Activated CD4-positive, CD25-positive, alpha-beta regulatory T cell treated with anti-CD3 and anti-CD28 coated beads, Interleukin-2, amount 50 U/mL, for 24 hours (primary cell): ENCODE measurements around the gene ACLY.
"Not testable (repeated sequence)": the region's sequence is repeated elsewhere in the genome, so short reads cannot be mapped to it uniquely, and the experiment has no call there.

ENCODE experiments used
- ATAC-seq, 2 donors: fragments of 150-1000 bp; cut with Tn5 transposase; one replicate each; pipeline ENCODE4 v1.10.0; 2021; ENCODE audit warnings: mild to moderate bottlenecking in 1 of 2, moderate library complexity in 1 of 2

The ACLY gene

DNA sequence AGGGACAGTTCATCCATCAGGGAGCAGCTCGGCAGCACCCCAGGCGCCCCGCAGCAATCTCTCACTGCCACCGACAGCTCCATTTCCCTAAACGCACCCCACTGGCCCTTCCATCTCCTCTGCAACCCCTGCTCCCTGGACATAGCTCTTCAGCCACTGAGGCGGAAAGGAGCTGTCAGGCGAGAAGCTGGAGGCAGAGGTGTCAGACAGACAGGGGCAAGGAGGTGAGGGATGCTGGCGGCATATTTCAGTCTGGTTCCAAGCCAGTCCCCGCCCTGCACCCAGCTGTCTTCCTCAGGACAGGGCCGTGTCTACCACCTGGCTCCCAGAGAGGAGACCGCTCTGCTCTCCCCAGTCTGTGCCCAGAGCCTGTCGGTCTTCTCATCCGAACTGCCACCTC is 9.7 kb downstream of the ACLY start:
- ATAC-seq, result no peak

GRCh38 chr17:41907633-41908539 is 10.9 kb downstream of the ACLY start:
- ATAC-seq, result no peak

GRCh38 chr17:41907185-41907556 is 11.6 kb downstream of the ACLY start:
- no peak for ATAC-seq

DNA sequence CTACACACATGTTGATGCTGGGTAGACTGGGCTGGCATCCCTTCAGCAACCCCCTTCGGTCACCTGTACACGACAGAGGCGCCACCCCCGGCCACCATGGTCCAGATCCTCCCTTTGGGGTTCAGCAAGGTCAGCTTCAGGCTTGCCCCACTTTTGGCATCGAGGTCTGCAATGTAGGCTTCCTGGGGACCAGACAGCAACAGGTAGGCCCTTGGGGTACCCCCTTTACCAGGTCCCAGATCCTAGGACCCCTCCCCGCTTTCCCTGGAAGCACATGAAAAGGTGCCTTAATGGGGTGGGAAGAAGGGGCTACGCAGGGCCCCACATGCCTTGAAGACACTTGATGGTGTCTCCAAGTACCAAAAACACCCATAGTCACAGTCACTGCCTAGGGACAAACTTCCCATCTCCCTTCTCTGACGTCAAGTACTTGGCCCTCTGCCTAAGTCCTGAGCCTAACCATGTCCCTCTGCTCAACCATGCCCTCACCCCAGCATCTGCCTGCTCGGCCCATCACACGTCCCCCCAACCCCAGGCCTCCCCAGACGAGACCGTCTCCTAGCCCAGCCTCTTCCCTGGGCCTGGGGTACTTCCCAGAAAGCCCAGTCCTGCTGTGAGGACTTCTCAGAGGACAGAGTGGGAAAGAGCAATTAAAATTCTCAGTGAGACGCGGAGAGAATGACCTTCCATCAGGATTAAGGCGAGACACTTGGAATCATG is 12.1 kb downstream of the ACLY start:
- no peak for ATAC-seq

- no peak for ATAC-seq
Observed at GRCh38 chr17:41905172-41905571, 13.6 kb downstream of the ACLY start.

DNA sequence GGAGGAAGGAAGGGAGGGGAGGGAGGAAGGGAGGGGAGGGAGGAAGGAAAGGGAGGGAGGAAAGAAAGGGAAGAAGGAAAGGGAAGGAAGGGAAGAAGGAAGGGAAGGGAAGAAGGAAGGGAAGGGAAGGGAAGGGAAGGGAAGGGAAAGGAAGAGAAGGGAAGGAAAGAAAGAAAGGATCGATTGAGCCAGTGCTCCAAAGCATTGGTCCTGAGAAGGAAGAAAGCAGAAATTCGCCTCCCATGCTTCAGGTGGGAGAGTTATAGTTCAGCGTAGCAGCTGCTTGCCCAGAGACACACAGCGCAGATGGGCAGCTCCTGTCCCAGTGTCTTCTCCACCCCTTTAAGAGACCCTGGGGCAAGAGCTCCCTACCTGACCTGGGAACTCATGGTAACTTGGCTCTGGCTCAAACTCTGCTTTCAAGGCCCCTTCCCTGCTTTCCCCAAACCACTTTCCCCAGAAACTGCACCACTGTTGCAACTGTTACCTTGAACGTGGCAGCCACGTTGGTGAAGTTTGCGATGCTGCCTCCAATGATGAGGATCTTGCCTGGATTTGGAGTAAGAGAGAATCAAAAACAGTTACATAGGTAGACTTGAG is 14.4 kb downstream of the ACLY start:
- no peak for ATAC-seq

DNA sequence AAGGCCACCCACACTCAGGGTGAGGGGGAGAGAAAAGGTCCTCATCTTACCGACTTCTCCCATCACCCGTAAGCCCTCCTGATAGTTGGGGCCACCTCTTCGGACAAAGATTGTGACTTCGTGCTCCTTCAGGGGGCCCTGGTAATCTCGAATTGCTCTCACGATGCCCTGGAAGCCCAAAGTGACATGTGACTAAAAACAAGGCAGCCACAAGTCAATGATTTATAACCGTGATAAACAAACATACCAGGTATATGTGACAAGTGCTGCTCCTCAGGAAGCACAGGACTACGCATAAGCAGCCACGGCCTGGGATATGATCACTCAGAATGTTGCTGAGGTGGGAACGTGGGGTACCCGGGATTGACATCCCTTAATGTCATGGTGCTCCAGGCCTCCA is 17.1 kb downstream of the ACLY start:
- no peak for ATAC-seq

- ATAC-seq, result no peak
Observed at GRCh38 chr17:41896726-41897125, 22.0 kb downstream of the ACLY start.

DNA sequence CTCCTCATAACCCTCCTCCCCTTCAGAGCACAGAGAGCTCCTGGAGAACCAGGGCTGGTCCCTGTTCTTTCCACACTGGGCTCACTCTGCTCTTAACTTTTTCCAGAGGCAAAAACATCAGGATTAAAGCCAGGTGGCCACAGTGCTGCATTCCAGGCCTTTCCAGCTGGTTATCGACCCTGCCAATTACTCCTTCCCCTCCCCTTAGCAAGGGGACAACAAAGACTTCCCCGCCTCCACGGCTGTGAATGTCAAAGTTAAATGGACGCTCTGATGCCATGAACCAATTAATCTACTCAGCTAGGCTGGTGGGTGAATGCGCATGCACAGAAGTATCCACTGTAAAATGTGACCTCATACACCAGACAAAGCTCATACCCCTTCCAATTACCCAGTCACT is 23.1 kb downstream of the ACLY start:
- no peak for ATAC-seq

GRCh38 chr17:41894791-41895331 is 23.9 kb downstream of the ACLY start:
- no peak for ATAC-seq

DNA sequence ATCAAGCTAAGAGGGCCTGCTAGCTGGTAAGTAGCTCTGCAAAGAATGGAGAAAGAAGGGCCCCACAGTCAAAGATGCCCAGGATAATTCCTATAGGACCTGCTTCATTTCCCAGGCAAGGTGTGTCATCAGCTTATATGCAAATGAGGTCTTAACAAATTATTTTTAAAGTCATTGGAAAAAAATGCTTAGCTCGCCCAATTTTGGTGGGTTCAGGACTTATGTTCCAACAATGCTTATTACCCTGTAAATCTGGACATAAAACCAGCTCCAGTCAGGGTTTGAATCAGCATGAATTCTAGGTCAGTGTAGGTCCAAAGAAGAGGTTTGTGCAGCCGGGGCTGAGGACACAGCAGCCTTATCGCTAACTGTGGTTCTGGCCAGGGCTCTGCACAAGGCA is 25.4 kb downstream of the ACLY start:
- no peak for ATAC-seq

GRCh38 chr17:41892021-41892376 is 26.8 kb downstream of the ACLY start:
- ATAC-seq, result no peak

- no peak for ATAC-seq
Observed at GRCh38 chr17:41891135-41892020, 27.4 kb downstream of the ACLY start.

DNA sequence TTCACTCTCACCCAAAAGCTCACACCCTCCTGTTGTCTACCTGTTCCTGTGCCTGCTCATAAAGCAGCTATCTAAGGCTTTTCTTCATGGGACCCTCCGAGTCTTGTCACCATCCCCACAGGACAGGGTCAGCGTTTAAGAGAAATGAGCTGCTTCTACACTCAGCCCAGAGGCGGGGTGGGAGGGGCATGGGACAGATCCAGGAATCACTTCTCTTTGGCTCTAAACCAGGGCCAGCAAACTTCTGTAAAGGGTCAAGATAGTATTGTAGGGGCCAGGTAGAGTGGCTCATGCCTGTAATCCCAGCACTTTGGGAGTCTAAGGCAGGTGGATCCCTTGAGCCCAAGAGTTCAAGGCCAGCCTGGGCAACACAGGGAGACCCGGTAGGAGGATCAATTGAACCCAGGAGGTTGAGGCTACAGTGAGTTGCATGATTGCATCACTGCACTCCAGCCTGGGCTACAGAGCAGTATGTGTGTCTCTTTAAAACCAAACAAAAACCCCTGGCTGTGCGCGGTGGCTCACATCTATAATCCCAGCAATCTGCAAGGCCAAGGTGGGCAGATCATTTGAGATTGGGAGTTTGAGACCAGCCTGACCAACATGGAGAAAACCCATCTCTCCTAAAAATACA is 30.3 kb downstream of the ACLY start:
- ATAC-seq, result no peak

DNA sequence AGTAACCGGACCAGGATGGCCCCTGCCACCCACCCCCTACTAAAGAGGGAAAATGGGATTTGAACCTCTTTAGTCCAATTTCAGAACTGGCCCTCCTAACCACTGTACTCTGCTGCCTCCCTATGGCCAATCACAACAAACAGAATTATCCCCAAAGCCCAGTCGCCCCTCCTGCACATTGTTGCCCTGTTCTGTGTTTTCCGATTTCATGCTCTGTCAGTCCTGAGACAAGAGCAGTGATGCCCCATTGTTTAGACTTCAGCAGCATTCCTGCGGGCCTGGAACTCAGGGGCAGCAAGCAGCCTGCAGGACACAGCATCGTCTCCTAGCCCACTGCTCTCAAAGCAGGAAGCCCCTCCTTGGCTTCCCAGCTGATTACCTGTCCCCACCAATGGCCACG is 33.0 kb downstream of the ACLY start:
- ATAC-seq, result no peak

DNA sequence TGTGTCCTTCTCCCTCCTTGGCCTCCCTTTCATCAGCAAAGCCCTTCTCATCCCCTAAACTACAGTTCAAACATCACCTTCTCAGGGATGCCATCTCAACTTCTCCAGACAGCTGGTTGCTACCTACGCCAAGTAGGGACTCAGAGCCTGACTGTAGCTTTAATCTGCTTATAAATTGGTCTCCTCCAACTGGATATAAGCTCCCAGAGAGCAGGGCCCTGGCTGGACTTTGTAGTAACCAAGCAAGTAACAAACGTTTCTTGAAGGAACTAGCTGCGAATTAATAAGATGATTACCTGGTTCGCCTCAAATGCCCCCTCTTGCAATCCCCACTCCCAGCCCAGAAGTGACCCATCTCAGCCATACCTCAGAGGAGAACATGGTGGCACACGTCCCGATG is 36.0 kb downstream of the ACLY start:
- no peak for ATAC-seq

GRCh38 chr17:41880130-41880529 is 38.6 kb downstream of the ACLY start:
- no peak for ATAC-seq

GRCh38 chr17:41874293-41874670 is 44.5 kb downstream of the ACLY start:
- not testable (repeated sequence) for ATAC-seq

- no peak for ATAC-seq
Observed at GRCh38 chr17:41873559-41874292, 45.0 kb downstream of the ACLY start.

DNA sequence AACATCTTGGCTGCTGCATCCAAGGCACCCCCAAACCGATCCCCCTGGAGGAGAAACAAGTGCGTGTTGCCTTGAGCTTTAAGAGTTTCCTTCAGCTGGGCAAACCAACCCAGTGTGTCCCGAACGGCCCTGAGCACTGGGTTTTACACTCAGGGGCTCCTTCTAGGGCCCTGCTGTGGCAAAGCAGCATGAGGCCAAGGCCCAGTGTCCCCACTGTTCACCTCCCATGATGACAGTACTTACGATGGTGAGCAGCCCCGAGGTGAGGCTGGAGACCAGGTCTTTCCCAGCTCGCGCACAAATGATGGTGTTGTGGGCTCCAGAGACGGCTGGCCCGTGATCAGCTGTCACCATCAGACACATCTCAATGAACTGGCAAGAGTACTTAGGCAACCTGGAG is 47.0 kb downstream of the ACLY start:
- no peak for ATAC-seq

GRCh38 chr17:41870627-41871026 is 48.1 kb downstream of the ACLY start:
- no peak for ATAC-seq
